ENCODE measurements around the gene PEX14.

Gene PEX14

DNA sequence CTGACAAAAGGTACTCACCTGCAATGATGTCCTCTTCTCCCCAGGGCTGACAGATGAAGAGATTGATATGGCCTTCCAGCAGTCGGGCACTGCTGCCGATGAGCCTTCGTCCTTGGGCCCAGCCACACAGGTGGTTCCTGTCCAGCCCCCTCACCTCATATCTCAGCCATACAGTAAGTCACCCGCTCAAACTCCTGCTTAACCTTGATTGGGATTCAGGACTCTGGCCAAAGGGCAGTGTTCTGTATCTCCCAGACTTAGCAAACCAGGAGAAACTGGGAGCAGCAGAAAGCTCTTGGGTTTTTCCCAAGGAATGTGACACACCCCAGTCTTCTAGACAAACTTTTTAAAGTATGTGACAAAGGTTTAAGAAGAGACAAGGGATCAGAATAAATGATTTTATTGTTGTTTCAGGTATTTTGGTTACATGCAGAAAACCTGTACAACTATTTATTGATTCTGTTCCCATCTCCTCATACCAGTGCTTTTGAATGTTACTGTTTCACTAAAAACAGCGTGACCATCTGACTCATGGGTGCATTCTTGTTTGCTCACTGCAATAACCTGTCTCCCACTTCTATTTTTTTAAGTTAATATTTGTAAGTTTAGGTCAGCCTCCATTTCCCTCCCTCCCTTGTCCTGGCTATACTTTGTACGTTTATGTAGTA is 124.6 kb downstream of the PEX14 start:
- DNase-seq: no peak

DNA sequence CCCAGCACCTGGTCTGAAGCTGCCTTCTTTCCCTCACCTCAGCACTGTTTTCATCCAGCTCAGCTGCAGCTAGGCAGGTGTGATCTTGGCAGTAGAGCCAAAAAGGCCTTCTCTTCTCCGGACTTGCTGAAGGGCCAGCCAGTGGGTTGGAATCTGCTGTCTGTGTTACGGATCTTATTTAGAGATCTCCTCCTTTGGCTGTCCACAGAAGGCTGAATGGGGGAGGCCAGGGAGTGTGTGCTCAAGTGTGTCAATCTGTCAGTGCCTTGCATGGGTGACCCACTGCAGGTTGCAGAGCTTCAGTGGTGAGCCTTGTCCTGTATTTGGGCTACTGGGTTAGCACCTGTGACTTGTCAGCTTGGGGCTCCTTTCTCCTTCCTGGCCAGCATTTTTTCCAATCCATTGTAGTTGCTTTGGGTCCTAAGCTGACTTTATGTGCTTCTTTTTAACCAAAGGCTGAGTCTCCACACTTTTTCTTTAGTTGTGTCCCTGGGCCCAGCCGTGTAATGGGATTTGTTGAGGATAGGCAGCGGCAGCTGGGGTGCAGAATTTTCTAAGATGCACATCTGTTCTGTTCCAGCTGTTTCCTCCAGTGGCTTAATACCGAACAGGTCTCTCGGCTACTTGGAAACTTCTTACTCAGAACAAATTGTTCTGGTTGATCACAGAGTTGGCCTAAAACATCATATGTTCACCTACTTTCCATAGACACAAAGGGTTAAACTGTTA is 126.8 kb downstream of the PEX14 start:
- DNase-seq: no peak

DNA sequence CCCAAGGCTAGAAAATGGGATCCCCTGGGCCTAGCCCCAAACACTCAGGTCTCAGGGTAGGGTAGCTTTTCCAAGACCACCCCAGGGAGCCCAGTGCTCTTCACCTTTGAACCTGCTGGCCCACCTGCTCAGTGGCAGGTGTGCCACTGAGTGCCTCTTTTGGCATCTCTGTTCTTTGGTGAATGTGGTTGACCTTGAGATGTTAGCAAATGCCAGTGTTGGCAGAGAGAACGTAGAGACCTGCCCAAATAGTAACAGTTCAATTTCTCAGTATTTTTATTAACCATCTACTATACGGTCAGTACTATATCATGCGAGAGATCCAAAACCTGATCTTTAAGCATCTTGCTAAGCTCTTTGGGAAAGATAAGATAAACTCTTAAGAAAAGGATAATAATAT is 128.2 kb downstream of the PEX14 start:
- DNase-seq: no peak

DNA sequence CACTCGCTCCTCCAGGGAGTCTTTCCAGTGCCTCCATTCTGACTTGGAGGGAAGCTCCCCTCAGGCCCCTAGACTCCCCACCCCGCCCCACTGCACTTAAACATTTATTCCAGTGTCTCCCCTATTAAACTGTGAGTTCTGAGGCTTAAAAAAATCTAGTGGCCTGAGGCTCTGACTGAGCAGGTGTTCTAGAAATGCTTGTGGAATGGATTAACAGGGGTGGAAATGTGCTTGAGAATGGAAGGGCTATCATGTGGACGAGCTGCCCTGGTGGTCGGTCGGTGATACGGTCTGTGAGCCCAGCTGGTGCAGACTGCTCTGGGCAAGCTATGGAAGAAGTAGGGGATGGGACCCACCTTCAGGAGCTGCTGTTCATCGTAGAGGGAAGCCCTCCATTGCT is 130.2 kb downstream of the PEX14 start:
- DNase-seq: no peak

DNA sequence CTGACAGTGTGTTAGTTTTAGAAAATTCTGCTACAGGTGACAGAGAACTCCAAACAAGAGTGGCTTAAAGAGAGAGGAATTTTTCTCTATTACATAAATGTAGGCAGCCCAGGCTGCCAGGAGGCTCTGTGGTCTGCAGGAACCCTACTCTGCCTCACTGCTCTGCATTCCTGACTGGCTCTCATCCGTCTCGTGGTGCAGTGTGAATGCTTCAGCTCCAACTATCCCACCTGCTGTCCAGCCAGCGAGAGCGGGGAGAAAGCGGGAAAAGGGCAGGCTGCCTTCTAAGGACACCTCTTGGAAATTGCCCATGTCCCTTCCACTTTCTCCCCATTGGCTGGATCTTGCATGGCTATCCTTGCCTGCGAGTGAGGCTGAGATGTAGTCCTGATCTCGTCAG is 131.3 kb downstream of the PEX14 start:
- no peak for DNase-seq

DNA sequence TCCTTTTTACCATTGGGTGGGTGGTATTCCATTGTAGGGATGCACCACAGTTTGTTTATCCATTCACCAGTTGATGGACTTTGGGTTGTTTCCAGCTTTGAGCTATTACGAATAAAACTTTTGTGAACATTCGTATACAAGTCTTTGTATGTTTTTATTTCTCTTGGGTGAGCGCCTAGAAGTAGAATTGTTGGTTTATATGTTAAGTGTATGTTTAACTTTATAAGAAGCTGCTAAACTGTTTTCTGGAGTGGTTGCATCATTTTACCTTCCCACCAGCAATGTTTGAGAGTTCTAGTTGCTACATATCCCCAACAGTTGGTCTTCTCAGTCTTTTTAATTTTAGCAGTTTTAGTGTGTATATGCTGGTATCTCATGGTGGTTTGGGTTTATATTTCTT is 132.5 kb downstream of the PEX14 start:
- DNase-seq: no peak

DNA sequence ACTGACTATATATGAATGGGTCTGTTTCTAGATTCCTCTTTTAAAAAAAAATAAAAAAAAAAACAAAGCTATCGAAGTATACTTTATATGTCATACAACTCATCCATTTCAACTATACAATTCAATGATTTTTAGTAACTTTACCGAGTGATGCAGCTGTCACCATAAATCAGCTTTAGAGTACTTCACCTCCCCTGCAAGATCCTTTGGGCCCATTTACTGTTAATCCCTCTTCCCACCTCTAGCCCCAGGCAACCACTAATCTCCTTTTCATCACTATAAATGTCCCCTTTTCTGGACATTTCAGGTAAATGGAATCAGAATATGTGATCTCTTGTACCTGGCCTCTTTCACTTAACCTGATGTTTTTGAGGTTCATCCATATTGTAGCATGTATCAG is 133.9 kb downstream of the PEX14 start:
- DNase-seq: no peak

DNA sequence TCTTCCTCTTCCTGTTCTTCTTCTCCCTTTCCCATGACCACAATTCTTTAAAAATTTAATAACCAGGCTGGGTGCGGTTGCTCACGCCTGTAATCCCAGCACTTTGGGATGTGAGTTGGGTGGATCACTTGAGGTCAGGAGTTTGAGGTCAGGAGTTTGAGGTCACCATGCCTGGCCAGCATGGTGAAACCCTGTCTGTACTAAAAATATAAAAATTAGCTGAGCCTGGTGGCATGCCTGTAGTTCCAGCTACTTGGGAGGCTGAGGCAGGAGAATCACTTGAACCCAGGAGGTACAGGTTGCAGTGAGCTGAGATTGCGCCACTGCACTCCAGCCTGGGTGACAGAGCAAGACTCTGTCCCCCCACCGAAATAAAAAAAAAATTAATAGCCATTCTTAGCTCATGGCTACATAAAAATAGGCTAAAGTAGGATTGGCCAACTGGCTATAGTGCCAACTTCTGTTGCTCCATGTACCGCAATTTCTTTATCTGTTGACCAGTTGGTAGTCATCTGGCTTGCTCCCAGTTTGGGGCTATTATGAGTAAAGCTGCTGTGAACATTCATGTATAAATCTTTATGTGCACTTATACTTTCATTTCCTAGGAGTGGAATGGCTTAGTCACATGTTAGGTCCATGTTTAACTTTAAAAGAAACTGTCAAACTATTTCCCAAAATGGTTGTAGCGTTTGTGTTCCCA is 136.3 kb downstream of the PEX14 start:
- no peak for DNase-seq

DNA sequence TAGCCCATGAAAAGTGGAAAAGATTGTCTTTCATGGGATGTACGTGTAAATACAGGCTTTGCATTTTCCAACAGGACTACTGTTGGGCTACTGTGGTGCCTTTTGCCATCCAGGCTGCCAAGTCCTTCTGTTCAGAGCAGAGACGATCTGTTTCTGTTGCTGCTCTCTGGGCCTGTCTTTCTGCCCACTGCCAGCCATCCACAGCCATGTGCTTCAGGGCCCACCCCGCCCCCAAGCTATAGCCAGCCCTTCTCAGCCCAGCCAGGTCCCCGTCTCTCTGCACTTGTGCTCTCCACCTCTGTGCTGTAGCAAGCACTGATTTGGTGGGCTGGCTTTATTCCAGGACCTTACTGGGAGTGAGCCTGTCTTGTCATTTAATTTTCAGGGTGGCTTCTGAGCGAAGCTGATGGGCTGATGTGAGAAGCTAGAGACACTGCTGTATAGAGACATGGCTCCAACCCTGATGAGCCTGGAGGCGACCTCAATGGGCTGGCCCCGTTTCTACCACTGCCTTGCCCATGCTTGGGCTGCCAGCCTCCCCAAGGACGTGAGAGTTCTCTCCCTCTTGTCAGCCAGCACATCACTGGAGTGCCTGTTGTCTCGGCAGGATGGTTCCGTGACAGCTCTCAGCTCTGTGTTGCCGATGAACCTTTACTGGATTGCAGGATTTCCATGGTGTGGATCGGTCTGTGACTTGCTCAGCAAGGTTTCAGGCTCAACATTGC is 137.8 kb downstream of the PEX14 start:
- no peak for DNase-seq

DNA sequence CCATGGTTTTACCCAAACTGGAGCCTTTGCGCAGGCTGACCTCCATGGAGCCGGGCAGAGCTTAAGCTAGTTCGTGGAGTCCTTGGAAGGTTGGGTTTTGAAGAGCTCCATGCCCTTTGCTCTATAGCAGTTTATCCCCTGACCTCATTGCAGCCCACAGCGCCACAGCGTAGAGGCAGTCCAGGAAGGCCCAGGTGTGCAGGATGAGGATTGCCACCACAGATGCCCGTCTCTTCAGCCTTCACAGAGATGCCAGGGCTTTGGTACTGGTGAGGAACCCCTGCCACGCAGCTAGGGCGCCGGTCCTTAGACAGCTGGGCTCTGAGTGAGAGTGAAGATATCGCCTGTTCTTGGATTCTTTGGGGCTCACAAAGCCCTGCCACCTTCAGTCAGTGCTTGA is 138.6 kb downstream of the PEX14 start:
- no peak for DNase-seq

DNA sequence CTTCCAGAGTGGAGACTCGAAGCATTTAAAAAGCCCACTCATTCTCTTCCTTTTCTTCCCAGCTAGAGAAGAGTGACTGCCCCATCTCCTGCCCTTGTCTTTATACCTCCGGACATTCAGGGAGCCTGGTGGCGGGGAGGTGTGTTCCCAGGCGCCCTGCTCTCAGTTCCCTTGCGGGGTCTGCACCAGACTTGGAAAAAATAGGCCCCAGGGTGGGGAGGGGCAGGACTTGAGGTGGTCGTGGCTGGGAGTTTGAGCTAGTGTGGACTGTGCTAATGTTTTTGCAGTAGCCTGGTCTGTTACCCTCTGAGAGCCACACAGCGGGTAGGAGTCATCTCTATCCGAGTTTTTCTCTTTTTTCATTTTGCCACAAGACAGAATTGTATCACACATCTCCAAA is 139.1 kb downstream of the PEX14 start:
- no peak for DNase-seq

DNA sequence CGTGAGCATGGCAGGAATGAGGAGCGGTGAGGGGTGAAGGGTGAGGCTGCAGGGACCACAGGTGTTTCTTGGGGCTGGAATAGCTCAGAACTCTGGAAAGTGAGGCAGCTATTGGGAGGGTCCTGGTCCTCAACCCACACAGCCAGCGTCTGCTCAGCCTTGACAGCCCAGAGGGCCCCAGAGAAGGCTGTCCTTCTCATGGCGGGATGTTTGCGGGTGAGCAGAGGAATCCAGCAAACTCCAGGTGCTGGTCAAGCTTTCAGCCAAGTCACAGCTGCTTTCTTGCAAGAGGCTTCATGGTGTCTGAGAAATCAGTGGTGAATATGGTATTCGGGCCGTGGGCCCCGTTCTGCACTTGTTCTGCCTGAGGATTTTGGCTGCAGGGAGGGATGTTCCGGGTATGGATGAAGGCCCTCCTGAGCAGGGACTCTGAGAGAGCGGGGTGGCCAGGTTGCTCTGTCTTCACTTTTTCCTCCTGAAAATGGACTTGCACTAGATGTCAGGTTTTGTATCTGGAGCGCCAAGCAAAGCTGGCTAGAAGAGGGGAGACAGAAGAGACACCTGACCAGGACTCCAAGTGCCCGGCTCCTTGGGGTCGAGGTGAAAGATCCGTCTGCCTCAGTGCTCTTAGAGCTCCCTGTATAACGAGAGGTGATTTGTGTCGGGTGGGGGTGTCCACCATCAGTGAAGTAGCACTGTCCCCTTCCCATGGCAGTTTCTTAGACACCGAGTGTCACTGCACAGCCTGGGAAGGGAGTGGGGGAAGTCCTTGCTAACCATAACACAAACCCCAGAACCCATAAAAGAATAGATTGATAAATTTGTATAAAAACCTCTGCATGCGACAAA is 139.9 kb downstream of the PEX14 start:
- no peak for DNase-seq

DNA sequence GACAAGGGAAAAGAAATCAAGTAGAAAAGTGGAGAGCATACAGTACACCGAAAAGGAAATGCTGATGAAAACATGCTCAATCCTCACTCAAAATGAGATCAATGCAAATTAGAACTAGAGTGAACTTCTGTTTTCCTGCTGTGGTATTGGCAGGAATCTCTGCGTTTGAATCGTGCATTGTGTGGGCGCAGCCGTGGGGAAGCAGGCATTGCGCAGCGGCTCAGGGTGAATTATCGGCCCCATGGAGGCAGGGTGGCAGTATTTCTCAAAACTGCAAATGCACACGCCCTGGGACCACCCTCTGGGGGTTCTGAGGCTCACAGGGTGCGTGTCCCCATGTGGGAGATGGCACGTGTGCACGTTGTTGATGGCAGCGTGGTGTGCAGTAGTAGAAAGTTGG is 140.6 kb downstream of the PEX14 start:
- DNase-seq: no peak

DNA sequence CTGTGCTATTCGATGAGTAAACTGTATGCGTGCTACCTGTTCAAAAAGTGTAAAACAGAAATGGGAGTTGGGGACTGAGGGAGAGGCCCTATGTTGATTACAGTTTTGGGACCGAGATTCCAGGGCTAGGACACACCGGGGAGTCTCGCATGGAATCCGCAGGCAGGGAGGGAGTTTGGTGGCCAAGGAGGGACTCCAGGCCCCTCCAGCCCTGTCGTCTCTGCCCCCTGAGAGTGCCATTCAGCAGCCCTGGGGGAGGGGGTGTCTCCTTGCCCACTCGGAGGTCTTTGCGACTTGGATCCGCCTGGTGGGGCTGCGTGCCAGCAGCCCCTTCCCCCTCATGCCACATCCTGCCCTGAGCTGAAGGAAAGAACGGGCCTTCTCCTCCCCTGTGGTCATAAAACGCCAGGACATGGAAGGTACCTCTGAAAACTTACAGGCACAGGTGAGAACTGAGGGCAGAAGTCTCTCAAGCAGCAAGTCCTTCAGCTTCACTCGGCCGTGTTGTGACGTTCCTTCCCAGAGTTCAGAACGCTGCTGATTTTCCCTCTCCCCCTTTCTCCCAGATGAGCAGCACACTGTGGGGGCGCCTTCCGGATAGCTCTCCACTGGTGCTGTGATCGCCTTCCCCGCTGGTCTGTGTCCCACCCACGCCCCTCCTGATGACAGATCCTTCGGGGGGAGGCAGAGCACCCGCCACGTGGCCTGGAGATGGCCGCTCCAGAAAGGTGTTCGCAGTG is 141.4 kb downstream of the PEX14 start:
- DNase-seq: no peak

DNA sequence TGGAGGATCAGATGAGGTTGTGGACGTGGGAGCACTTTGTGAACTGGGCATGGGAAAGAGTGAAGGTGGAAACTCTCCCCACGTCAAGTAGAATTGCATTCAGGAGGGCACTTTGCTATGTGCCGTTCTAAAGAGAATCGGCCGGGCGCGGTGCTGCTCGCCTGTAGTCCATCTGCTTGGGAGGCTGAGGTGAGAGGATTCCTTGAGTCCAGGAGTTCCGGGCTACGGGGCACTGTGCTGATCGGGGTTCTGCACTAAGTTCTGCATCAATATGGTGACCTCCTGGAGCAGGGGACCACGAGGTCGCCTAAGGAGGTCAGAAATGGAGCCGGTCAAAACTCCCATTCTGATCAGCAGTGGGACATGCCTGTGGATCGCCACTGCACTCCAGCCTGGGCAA is 141.9 kb downstream of the PEX14 start:
- no peak for DNase-seq

DNA sequence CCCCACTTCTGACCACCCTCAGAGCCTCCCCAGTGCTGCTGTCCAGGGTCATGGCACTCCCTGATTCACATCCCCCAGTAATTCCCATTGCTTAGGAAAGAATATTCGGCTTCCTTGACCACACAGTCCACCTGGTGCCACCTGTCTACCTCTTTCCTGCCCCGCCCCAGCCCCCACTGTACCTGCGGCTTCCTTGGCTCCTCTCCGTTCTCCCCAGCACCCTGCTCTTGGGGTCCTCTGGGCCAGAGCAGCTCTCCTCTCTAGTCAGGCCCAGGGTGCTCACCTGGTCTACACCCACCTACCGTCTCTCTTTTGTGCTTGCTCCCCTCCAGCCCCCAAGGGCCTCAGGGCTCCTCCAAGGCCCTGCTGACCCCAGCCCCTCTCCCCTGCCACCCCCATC is 142.6 kb downstream of the PEX14 start:
- no peak for DNase-seq

DNA sequence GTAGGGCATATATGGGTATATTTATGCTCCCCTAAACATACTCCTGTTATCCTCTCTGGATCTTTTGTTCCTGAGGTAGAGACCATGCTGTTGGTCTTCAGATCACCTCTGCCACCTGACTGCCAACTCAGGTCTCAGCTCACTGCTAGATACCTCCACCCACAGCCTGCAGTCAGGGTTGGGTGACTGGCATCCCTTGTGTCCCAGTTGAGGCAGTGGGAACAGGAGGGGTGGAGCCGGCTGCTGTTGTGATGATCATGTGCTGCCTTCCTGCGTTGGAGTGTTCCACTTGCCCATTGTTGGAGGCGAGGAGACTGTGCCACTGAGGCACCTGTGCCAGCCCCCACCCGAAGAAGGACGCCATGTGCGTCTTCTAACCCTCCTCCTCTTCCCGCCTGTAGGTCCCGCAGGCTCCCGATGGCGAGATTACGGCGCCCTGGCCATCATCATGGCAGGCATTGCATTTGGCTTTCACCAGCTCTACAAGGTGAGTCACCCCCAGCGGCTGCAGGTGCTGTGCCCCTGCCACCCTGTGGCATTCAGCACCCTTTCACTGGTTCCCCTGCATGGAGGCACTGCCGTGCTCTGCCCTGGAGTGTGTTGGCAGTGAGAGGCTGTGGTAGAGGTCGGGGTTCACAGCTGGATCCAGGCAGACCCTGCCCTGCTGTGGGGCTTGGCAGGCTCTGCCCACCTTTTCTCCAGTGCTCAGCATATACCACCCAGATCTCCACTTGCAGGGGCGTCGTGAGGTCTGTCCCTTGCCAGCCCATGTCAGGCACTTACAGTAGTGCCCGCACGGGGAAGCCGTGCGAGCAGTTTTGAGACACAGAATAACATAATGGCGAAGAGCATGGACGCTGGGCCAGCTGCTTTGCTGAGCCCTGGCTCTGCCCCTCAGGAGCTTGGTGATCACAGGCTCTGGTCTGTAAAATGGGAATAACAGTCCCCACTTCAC is 143.5 kb downstream of the PEX14 start:
- no peak for DNase-seq

DNA sequence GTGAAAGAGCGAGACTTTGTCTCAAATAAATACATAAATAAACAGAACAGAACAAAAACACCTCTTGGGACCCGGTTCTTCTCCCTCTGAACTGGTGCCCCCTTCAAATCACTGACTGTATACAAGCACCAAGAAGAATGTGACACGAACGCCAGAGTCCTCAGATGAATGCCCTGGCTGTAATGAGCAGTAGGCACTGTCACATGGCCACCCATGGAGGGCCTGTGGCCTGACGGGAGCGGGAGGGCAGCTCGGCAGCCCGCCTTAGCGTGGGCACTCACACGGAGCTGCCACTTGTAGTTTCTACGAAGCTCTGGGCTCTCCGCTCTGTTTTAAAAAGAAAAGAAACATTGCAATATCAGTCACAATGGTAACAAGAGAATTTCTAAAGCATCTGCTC is 146.0 kb downstream of the PEX14 start:
- no peak for DNase-seq

DNA sequence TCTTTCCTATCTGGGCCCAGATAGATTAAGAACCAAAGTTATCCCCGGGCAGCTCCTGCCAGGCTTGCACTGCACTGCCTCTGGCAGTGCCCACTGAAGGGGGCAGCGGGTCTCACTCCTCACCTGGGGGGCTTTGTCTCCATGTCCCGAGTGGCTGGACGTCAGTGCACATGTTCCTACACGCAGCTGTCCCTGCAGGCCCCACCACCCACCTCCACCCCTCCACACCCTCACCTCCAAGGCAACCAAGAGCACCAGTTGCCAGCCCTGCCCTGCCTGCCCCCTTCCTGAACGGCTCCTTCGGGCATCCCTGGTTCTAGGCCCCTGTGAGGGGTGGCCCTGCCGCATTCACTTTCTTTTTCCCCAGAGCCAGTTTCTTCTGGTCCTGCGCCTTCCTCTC is 147.2 kb downstream of the PEX14 start:
- no peak for DNase-seq

DNA sequence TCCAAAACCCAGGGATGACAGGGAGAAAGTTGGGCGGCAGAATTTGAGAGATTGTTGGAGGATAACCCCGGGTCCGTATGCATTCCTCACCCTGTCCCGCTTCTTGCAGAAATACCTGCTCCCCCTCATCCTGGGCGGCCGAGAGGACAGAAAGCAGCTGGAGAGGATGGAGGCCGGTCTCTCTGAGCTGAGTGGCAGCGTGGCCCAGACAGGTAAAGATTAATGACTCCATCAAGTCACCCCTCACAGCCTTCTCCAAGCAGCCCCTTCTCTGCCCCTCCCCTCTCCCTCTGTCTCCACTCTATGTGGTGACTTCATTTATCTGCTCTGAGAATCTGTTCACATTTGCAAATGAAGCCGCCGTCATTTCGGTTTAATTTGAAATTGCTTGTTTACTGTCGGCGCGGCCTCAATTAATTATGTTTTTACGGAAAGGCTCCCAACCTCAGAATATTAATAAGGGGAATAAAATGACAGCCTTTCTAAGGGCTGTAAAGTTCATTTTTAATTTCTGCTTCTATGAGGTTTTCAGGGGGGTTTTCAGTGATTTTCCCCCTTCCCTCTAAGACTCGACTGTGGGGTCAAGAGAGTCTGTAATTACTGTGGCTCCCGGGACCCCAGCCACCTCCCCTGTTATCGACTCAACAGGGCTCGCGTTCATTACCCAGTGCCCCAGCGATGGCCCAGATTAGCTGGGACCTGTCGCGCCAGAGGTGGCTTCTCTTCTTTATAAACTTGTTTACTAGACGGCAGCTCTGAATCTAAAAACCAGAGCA is 148.3 kb downstream of the PEX14 start:
- DNase-seq: no peak

Data from NCI-H1436 treated with DMSO at 0.1 percent for 48 hours (cell line).